Right atrium auricular region (tissue), 2 donors: Measurements from ENCODE around the gene ADAM17. TPM values are rescaled to one million over a fixed set of nuclear protein-coding genes. Genes with fewer than 3 reads are reported as not detected.

Experiments
- DNase-seq: peaks from one replicate; pipeline ENCODE4 v3.0.0-alpha.2; 2019; ENCODE audit warnings: low spot score
- H3K27ac ChIP-seq, 2 donors: fragments of 200-600 bp; sonication (generic); 1 replicate in 1 of 2; 2 replicates in 1 of 2; pipeline ENCODE4 v1.5.1; 2016 to 2019
- H3K27me3 ChIP-seq, 2 donors: fragments of 200-600 bp; sonication (generic); one replicate each; pipeline versions ENCODE4 v1.5.1 to v1.6.0; 2017 to 2019
- H3K36me3 ChIP-seq: fragments of 200-600 bp; sonication (generic); one replicate; pipeline ENCODE4 v1.5.1; 2016
- H3K4me1 ChIP-seq, 2 donors: fragments of 200-600 bp; sonication (generic); one replicate each; pipeline versions ENCODE4 v1.5.1 to v1.6.0; 2017 to 2019
- H3K4me3 ChIP-seq, 2 donors: fragments of 200-600 bp; sonication (generic); 1 replicate in 1 of 2; 2 replicates in 1 of 2; pipeline ENCODE4 v1.5.1; 2017 to 2019; ENCODE audit warnings: mild to moderate bottlenecking in 1 of 2, moderate library complexity in 1 of 2
- H3K9me3 ChIP-seq, 2 donors: fragments of 200-600 bp; sonication (generic); one replicate each; pipeline ENCODE4 v1.5.1; 2019
- CTCF ChIP-seq, 2 donors: fragments of 200-600 bp; sonication (generic); IDR thresholded peaks; one replicate each; pipeline ENCODE4 v1.5.1; 2019; ENCODE audit warnings: antibody characterized with exemption in 2 of 2
- total RNA-seq, 2 donors: library from RNA; depleted of rRNA; stranded (reverse); fragments of >200 nt; gene quantifications; one replicate each; pipeline ENCODE4 v1.1.0, GENCODE V29; 2016

ADAM17 gene
- total RNA-seq, 2 donors from 2014 or later = 12.2 to 16.4 TPM

- no peaks in the 10 kb centered on the region for H3K27me3 ChIP-seq
- H3K27ac ChIP-seq = peak overlapping the region; percentile 25 to 40
- H3K4me3 ChIP-seq = no peak overlapping the region
- no peaks in the 10 kb centered on the region for H3K9me3 ChIP-seq
- no peak for TF ChIP-seq CTCF (IDR thresholded peaks at IDR 0.05)
- no peak for DNase-seq
- H3K36me3 ChIP-seq = peaks cover 21% of the 10 kb centered on the region
- peaks cover 0 to 14% of the 10 kb centered on the region in 2 donors for H3K4me1 ChIP-seq
These were observed 17.6 kb downstream of the ADAM17 start for GRCh38 chr2:9538000-9538507.

GRCh38 chr2:9536504-9536903 lies 19.1 kb downstream of the ADAM17 start:
- peaks cover 0 to 14% of the 10 kb centered on the region in 2 donors for H3K4me1 ChIP-seq
- H3K36me3 ChIP-seq = peaks cover 21% of the 10 kb centered on the region
- H3K27ac ChIP-seq = no peak overlapping the region
- DNase-seq = no peak
- H3K4me3 ChIP-seq = no peak overlapping the region
- no peak for TF ChIP-seq CTCF (IDR thresholded peaks at IDR 0.05)
- no peaks in the 10 kb centered on the region for H3K27me3 ChIP-seq
- H3K9me3 ChIP-seq = no peaks in the 10 kb centered on the region

DNA sequence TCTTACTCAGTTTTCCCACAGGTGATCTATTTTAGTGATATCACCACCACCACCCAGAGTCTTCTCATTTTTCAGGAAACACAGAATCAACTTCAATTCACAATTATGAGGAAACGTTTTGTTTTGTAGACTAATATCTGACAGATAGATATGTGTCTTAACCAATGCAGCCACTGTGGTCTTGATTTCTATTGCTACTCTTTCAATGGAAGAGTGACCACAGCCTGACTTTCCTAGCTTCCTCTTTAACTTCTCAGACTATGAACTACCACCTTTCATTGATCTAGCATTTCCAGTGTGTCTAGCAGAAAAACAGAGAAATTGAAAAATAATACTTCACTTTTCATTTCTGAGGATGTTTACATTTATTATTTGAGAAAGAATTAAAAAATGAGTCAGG lies 20.5 kb downstream of the ADAM17 start:
- TF ChIP-seq CTCF (IDR thresholded peaks at IDR 0.05) = no peak

DNA sequence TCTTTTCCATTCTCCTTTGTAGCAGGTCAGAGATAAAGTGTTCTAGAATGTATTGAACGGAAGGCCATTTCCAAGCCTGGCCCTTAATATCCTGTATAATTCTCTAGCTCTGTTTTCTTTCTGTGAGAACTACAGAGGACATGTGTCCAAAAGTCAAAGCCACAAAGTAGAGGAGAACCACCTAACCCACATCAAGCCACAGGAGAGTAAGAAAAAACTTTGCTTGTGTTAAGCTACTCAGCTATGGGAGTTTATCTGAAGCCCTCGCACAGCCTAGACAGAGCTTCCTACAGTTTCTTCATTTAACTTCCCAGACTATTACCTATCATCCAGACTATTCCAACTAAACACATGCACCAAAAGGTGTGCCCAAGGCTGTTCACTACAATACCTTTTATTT lies 22.0 kb downstream of the ADAM17 start:
- H3K9me3 ChIP-seq = no peaks in the 10 kb centered on the region
- no peak for TF ChIP-seq CTCF (IDR thresholded peaks at IDR 0.05)
- H3K27me3 ChIP-seq = no peaks in the 10 kb centered on the region
- H3K4me1 ChIP-seq = peaks cover 0 to 6% of the 10 kb centered on the region in 2 donors
- no peak overlapping the region for H3K4me3 ChIP-seq
- DNase-seq = no peak
- peaks cover 21% of the 10 kb centered on the region for H3K36me3 ChIP-seq
- no peak overlapping the region for H3K27ac ChIP-seq

More for the DNA sequence above, 20.5 kb downstream of the ADAM17 start:
- no peaks in the 10 kb centered on the region for H3K9me3 ChIP-seq
- no peak overlapping the region for H3K4me3 ChIP-seq
- no peaks in the 10 kb centered on the region for H3K27me3 ChIP-seq
- H3K36me3 ChIP-seq = peaks cover 21% of the 10 kb centered on the region
- H3K27ac ChIP-seq = no peak overlapping the region
- no peak for DNase-seq
- peaks cover 0 to 14% of the 10 kb centered on the region in 2 donors for H3K4me1 ChIP-seq

DNA sequence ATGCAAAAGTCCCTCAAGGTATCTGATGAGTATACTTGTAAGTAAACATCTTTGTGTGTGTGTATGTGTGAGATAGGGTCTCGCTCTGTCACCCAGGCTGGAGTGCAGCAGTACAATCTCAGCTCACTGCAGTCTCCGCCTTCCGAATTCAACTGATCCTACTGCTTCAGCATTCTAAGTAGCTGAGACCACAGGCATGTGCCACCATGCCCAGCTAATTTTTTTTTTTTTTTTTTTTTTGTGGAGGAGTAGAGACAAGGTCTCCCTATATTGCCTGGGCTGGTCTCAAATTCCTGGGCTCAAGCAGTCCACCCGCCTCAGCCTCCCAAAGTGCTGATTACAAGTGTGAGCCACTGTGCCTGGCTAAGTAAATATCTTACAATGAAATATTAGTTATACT lies 23.2 kb downstream of the ADAM17 start:
- H3K9me3 ChIP-seq = no peaks in the 10 kb centered on the region
- H3K36me3 ChIP-seq = peaks cover 21% of the 10 kb centered on the region
- DNase-seq = no peak
- H3K27me3 ChIP-seq = no peaks in the 10 kb centered on the region
- TF ChIP-seq CTCF (IDR thresholded peaks at IDR 0.05) = no peak
- H3K27ac ChIP-seq = no peak overlapping the region
- H3K4me1 ChIP-seq = no peaks in the 10 kb centered on the region
- no peak overlapping the region for H3K4me3 ChIP-seq
